PC-9 (cell line): ENCODE measurements around the gene SLC8A3. TPM values are rescaled to one million over a fixed set of nuclear protein-coding genes. Genes with fewer than 3 reads are reported as not detected.

ENCODE experiments used
- BruUV-seq: library from RNA; stranded (reverse); fragments of 400-500 nt; replicated peaks from 2 replicates; lab custom pipeline; 2021; lab: Mats Ljungman, UMichigan
- CTCF ChIA-PET: fragments of 300-600 bp; sonication (Branson Sonifier 250); formaldehyde crosslinking; loops from one replicate; lab custom pipeline; 2022; ENCODE audit warnings: antibody characterized with exemption; lab: Charles Lee
- POLR2A ChIA-PET: fragments of 300-600 bp; sonication (Branson Sonifier 250); formaldehyde crosslinking; loops from one replicate; lab custom pipeline; 2022; ENCODE audit warnings: antibody characterized with exemption; ENCODE audit not compliant: unreplicated experiment; lab: Charles Lee
- DNase-seq, 2 experiments: peaks; one replicate each; pipeline versions ENCODE4 v3.0.0 to v3.0.0-alpha.2; 2015 to 2022; ENCODE audit warnings: mixed read lengths in 1 of 2
- H2AFZ ChIP-seq: fragments of 200-600 bp; sonication (generic); 2 replicates; pipeline ENCODE4 v1.8.1; 2017; ENCODE audit warnings: antibody characterized with exemption
- H3F3A ChIP-seq: fragments of 200-600 bp; sonication (generic); 2 replicates; pipeline ENCODE4 v1.8.1; 2017; ENCODE audit warnings: antibody characterized with exemption, mild to moderate bottlenecking, low read depth; ENCODE audit not compliant: insufficient read depth
- H3K27ac ChIP-seq: fragments of 200-600 bp; sonication (generic); 2 replicates; pipeline ENCODE4 v1.6.1; 2016; ENCODE audit warnings: mixed run types
- H3K27me3 ChIP-seq: fragments of 200-600 bp; sonication (generic); 2 replicates; pipeline ENCODE4 v1.6.1; 2016; ENCODE audit warnings: low read depth, mixed run types; ENCODE audit not compliant: insufficient read depth
- H3K36me3 ChIP-seq: fragments of 200-600 bp; sonication (generic); 2 replicates; pipeline ENCODE4 v1.6.1; 2016; ENCODE audit warnings: low read depth, mixed run types
- H3K4me1 ChIP-seq: fragments of 200-600 bp; sonication (generic); replicated peaks from 2 replicates; pipeline ENCODE4 v1.6.1; 2016; ENCODE audit warnings: mixed run types; ENCODE audit not compliant: insufficient read depth
- H3K4me2 ChIP-seq: fragments of 200-600 bp; sonication (generic); 2 replicates; pipeline ENCODE4 v1.6.1; 2017; ENCODE audit warnings: mixed run types
- H3K4me3 ChIP-seq: fragments of 200-600 bp; sonication (generic); 2 replicates; pipeline ENCODE4 v1.6.1; 2016; ENCODE audit warnings: mixed run types
- H3K79me2 ChIP-seq: fragments of 200-600 bp; sonication (generic); 2 replicates; pipeline ENCODE4 v1.6.1; 2017; ENCODE audit warnings: low read depth, mixed run types
- H3K9me2 ChIP-seq: fragments of 200-600 bp; sonication (generic); 2 replicates; pipeline ENCODE4 v1.8.1; 2017; ENCODE audit warnings: mild to moderate bottlenecking; ENCODE audit not compliant: insufficient read depth
- H3K9me3 ChIP-seq: fragments of 200-600 bp; sonication (generic); 2 replicates; pipeline ENCODE4 v1.8.1; 2016; ENCODE audit warnings: low read depth; ENCODE audit not compliant: insufficient read depth
- H4K20me1 ChIP-seq: fragments of 200-600 bp; sonication (generic); 2 replicates; pipeline ENCODE4 v1.8.1; 2017; ENCODE audit not compliant: insufficient read depth
- EZH2 ChIP-seq: fragments of 200-600 bp; sonication (generic); IDR thresholded peaks from 2 replicates; pipeline ENCODE4 v1.8.0; 2017; ENCODE audit warnings: antibody characterized with exemption, low read depth
- intact Hi-C: fragments of 100-400 bp; cut with micrococcal nuclease; formaldehyde crosslinking; loops from one replicate; pipeline ENCODE4 v1.10.0; 2022; ENCODE audit not compliant: unreplicated experiment
- total RNA-seq: library from RNA; stranded (reverse); gene quantifications from 2 replicates; pipeline ENCODE4 v1.2.3, GENCODE V29; 2021
- TF ChIP-seq, protein P1 (sequence below): fragments of 200-600 bp; sonication (generic); conservative IDR thresholded peaks from 2 replicates; pipeline ENCODE4 v1.6.1; 2017; ENCODE audit warnings: mixed run types, antibody characterized with exemption, mild to moderate bottlenecking, moderate library complexity

SLC8A3 gene
- total RNA-seq, 1 experiment from 2014 or later, result not detected

DNA sequence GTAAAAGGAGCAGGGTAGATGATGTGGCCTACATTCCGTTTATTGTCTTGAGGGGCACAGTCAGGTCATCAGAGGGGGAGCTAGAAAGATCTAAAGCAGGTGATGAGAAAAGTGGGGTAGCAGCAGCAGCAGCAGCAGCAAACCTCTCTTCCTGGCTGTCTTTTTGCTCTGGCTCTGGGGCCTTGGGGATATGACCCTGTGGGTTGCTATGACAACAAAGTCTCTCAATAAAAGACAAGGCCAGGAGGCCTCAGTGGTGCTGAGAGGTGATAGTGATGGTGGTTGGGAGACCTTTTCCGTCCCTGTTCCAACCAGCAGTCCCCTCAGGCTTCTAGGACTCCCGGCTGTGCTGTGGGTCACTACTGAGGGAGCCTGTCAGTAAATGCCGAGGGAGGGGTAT is 138.6 kb downstream of the SLC8A3 start:
- ChIA-PET CTCF (no interaction called here), POLR2A (no interaction called here)
- no peak for TF ChIP-seq EZH2
- TF ChIP-seq, protein P1, sequence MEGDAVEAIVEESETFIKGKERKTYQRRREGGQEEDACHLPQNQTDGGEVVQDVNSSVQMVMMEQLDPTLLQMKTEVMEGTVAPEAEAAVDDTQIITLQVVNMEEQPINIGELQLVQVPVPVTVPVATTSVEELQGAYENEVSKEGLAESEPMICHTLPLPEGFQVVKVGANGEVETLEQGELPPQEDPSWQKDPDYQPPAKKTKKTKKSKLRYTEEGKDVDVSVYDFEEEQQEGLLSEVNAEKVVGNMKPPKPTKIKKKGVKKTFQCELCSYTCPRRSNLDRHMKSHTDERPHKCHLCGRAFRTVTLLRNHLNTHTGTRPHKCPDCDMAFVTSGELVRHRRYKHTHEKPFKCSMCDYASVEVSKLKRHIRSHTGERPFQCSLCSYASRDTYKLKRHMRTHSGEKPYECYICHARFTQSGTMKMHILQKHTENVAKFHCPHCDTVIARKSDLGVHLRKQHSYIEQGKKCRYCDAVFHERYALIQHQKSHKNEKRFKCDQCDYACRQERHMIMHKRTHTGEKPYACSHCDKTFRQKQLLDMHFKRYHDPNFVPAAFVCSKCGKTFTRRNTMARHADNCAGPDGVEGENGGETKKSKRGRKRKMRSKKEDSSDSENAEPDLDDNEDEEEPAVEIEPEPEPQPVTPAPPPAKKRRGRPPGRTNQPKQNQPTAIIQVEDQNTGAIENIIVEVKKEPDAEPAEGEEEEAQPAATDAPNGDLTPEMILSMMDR, result no peak
- no peaks in the 10 kb centered on the region for H3K36me3 ChIP-seq
- intact Hi-C loops, result no loop called here
- no peak for DNase-seq
- no peak overlapping the region for H3K27ac ChIP-seq
- H3K4me3 ChIP-seq, result no peak overlapping the region
- no TSS peak for BruUV-seq
- H3F3A ChIP-seq, result no peaks in the 10 kb centered on the region
- H3K4me2 ChIP-seq, result no peak overlapping the region
- H3K27me3 ChIP-seq, result peaks cover 52% of the 10 kb centered on the region
- H3K79me2 ChIP-seq, result no peaks in the 10 kb centered on the region
- no peak overlapping the region for H2AFZ ChIP-seq
- H3K9me3 ChIP-seq, result no peaks in the 10 kb centered on the region
- no peaks in the 10 kb centered on the region for H3K4me1 ChIP-seq
- H4K20me1 ChIP-seq, result 0 out of 2 replicates have a peak, but pooled peaks cover 3% of the 10 kb centered on the region
- H3K9me2 ChIP-seq, result no peaks in the 10 kb centered on the region

DNA sequence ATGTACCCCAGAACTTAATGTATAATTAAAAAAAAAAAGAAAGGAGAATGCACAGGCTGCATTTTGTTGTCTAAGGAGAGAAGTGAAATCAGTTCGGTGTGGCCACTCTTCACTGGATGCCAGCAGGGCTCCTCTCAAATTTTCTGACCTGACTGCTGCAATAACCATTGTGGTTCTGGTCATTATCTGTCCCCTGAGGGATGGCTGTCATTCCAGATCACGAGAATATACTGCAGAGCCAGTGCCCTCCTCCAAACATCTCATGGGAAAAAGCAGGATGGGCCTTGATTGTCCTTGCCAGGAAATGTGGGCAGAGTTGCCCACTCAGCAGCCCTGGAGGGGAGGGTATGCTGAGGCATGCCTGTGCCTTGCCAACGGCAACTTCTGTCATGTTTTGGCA is 139.1 kb downstream of the SLC8A3 start:
- H3K27ac ChIP-seq, result no peak overlapping the region

DNA sequence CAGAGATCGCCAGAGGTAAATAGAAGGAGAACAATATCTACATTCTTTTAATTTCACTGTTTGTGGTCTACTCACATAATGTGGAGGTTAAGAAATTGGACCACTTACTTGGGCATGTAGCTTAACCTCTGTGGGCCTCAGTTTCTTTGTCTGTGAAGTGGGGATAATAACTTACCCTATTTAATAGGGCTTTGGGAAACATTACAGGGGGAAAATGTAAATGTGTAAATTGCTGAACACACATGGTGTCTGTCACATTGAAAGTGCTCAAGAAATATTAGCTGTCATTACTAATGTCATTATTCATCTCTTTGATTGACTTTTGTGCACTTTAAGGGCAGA is 140.5 kb downstream of the SLC8A3 start:
- no TSS peak for BruUV-seq
- ChIA-PET CTCF (no interaction called here), POLR2A (interaction anchor here (0.7 kb wide), 1 partner anchor 25 kb away, joined by 4 read pairs; no protein-coding TSS in a partner anchor)
- Histone ChIP-seq H3K27me3 (peaks cover 70% of the 10 kb centered on the region), H4K20me1 (no peaks in the 10 kb centered on the region), H3K4me1 (no peaks in the 10 kb centered on the region), H3K9me3 (no peaks in the 10 kb centered on the region), H3K36me3 (no peaks in the 10 kb centered on the region), H3K4me3 (no peak overlapping the region), H3K4me2 (no peak overlapping the region), H3K79me2 (no peaks in the 10 kb centered on the region), H3K27ac (no peak overlapping the region), H3F3A (no peaks in the 10 kb centered on the region), H2AFZ (no peak overlapping the region), H3K9me2 (no peaks in the 10 kb centered on the region)
- intact Hi-C loops, result no loop called here
- no peak for DNase-seq
- no peak for TF ChIP-seq EZH2
- TF ChIP-seq, protein P1, result no peak

More for the DNA sequence above, 139.1 kb downstream of the SLC8A3 start:
- intact Hi-C loops, result no loop called here
- TF ChIP-seq, protein P1, result no peak
- no peak for TF ChIP-seq EZH2
- H3F3A ChIP-seq, result no peaks in the 10 kb centered on the region
- BruUV-seq, result no TSS peak
- DNase-seq, result no peak
- H3K79me2 ChIP-seq, result no peaks in the 10 kb centered on the region
- POLR2A ChIA-PET, result no interaction called here
- H3K9me2 ChIP-seq, result no peaks in the 10 kb centered on the region
- no peak overlapping the region for H3K4me2 ChIP-seq
- H3K9me3 ChIP-seq, result no peaks in the 10 kb centered on the region
- H2AFZ ChIP-seq, result no peak overlapping the region
- no peaks in the 10 kb centered on the region for H3K4me1 ChIP-seq
- CTCF ChIA-PET, result no interaction called here
- peaks cover 57% of the 10 kb centered on the region for H3K27me3 ChIP-seq
- H4K20me1 ChIP-seq, result 0 out of 2 replicates have a peak, but pooled peaks cover 3% of the 10 kb centered on the region
- no peak overlapping the region for H3K4me3 ChIP-seq
- H3K36me3 ChIP-seq, result no peaks in the 10 kb centered on the region
